Prostate gland (tissue), 2 donors: ENCODE data around the gene MAPKAPK3. TPM values are rescaled to one million over a fixed set of nuclear protein-coding genes. Genes with fewer than 3 reads are reported as not detected.

Experiments
- DNase-seq: peaks from one replicate; pipeline ENCODE4 v3.0.0-alpha.2; 2019; ENCODE audit warnings: low spot score
- H3K27ac ChIP-seq, 2 donors: fragments of 200-600 bp; sonication (generic); 2 replicates each; pipeline ENCODE4 v1.5.1; 2017 to 2019
- H3K27me3 ChIP-seq: fragments of 200-600 bp; sonication (generic); replicated peaks from 2 replicates; pipeline ENCODE4 v1.5.1; 2019; ENCODE audit not compliant: insufficient read depth
- H3K36me3 ChIP-seq, 2 donors: fragments of 200-600 bp; sonication (generic); 1 replicate in 1 of 2; 2 replicates in 1 of 2; pipeline versions ENCODE4 v1.5.1 to v1.8.1; 2017 to 2019
- H3K4me1 ChIP-seq: fragments of 200-600 bp; sonication (generic); replicated peaks from 2 replicates; pipeline ENCODE4 v1.5.1; 2019
- H3K4me3 ChIP-seq, 2 donors: fragments of 200-600 bp; sonication (generic); 2 replicates each; pipeline ENCODE4 v1.5.1; 2017 to 2019
- H3K9me3 ChIP-seq: fragments of 200-600 bp; sonication (generic); 2 replicates; pipeline ENCODE4 v1.5.1; 2017
- POLR2A ChIP-seq: fragments of 450-650 bp; IDR thresholded peaks from one replicate; pipeline ENCODE4 v1.6.1; 2016; ENCODE audit warnings: antibody characterized with exemption, mild to moderate bottlenecking
- POLR2AphosphoS5 ChIP-seq: sonication (generic); formaldehyde crosslinking; IDR thresholded peaks from one replicate; pipeline ENCODE4 v1.6.1; 2017; ENCODE audit warnings: antibody characterized with exemption
- WGBS: methylation state at CpG from one replicate; pipeline ENCODE4 v1.1.5; 2018; 5-methylcytosine and 5-hydroxymethylcytosine counted together
- intact Hi-C: fragments of 100-400 bp; cut with DNase I; formaldehyde crosslinking; loops from one replicate; pipeline ENCODE4 v1.14.2; 2022
- total RNA-seq, 2 donors: library from RNA; depleted of rRNA; stranded (reverse); fragments of >200 nt; gene quantifications; one replicate each; pipeline ENCODE4 v1.1.0, GENCODE V29; 2016
- TF ChIP-seq, protein P1 (sequence below), 4 experiments: fragments of 200-600 bp in 2 of 4; fragments of 450-650 bp in 2 of 4; sonication (generic) in 2 of 4; IDR thresholded peaks; 1 replicate in 3 of 4; 2 replicates in 1 of 4; pipeline ENCODE4 v1.5.1; 2016 to 2019; ENCODE audit warnings: antibody characterized with exemption in 4 of 4, mild to moderate bottlenecking in 2 of 4, moderate library complexity in 2 of 4

The MAPKAPK3 gene
- total RNA-seq, 2 donors from 2014 or later, result 33.2 to 52.3 TPM

DNA sequence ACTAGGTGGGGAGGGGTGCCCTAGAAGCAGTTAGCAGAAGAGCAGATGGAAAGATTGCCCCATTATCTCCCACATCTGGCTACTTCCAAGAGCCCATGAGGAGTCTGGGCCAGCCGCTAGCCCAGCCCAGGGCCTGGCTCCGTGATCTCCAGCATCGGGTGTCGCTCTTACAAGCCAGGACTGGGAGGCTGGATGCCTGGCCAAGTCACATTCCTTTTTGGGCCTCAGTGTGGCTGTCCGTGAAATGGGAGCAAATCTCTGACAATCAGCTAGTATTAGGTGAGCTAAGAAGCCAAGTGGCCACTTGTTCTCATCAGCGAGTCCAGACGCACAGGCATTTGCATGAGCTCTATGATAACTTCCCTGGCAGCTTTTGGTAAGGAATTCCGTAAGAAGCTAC lies 34.5 kb downstream of the MAPKAPK3 start:
- H3K4me1 ChIP-seq, result no peaks in the 10 kb centered on the region
- H3K4me3 ChIP-seq, result no peak overlapping the region
- H3K27me3 ChIP-seq, result no peaks in the 10 kb centered on the region
- TF ChIP-seq POLR2AphosphoS5 (no peak), POLR2A (no peak)
- TF ChIP-seq, protein P1, sequence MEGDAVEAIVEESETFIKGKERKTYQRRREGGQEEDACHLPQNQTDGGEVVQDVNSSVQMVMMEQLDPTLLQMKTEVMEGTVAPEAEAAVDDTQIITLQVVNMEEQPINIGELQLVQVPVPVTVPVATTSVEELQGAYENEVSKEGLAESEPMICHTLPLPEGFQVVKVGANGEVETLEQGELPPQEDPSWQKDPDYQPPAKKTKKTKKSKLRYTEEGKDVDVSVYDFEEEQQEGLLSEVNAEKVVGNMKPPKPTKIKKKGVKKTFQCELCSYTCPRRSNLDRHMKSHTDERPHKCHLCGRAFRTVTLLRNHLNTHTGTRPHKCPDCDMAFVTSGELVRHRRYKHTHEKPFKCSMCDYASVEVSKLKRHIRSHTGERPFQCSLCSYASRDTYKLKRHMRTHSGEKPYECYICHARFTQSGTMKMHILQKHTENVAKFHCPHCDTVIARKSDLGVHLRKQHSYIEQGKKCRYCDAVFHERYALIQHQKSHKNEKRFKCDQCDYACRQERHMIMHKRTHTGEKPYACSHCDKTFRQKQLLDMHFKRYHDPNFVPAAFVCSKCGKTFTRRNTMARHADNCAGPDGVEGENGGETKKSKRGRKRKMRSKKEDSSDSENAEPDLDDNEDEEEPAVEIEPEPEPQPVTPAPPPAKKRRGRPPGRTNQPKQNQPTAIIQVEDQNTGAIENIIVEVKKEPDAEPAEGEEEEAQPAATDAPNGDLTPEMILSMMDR (IDR thresholded peaks at IDR 0.05), result no peak
- 80% methylated on average over 8 of the region's 8 CpGs for WGBS
- peaks cover 0 to 3% of the 10 kb centered on the region in 2 donors for H3K36me3 ChIP-seq
- DNase-seq, result no peak
- no peak overlapping the region for H3K27ac ChIP-seq
- no peaks in the 10 kb centered on the region for H3K9me3 ChIP-seq
- intact Hi-C loops, result no loop called here

DNA sequence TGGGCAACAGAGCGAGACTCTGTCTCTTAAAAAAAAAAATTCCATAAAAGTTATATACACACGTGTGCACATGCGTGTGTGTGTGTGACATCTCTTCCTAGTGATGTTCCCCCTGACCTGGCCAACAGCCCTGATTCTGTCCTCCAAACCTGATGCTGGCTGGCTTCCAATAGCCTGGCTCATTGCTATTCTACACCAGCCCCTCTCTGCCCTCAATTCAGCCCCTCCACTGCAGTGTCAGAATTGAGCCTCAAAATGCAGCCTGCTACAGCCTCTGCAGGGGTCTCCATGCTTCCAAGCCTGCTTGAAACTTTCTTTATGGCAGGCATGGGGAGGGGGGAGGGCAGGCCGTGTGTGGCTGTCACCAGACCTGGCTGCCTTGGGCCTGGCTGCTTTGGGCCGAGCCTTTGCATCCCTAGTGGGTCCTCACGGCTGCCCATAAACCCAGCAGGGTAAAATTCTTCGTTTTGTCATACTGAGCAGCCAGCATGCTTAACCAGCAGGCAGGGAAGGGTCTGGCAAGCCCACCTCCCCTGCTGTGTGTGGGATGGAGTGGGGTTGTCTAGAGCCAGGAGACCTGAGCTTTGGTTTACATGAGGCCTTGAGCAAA lies 35.1 kb downstream of the MAPKAPK3 start:
- Histone ChIP-seq H3K9me3 (no peaks in the 10 kb centered on the region), H3K4me3 (no peak overlapping the region), H3K27ac (no peak overlapping the region), H3K36me3 (peaks cover 0 to 3% of the 10 kb centered on the region in 2 donors), H3K4me1 (no peaks in the 10 kb centered on the region), H3K27me3 (no peaks in the 10 kb centered on the region)
- TF ChIP-seq, protein P1 (IDR thresholded peaks at IDR 0.05), result no peak
- TF ChIP-seq POLR2AphosphoS5, result no peak
- TF ChIP-seq POLR2A, result no peak
- intact Hi-C loops, result no loop called here
- 67% methylated on average over 7 of the region's 7 CpGs for WGBS
- DNase-seq, result no peak

DNA sequence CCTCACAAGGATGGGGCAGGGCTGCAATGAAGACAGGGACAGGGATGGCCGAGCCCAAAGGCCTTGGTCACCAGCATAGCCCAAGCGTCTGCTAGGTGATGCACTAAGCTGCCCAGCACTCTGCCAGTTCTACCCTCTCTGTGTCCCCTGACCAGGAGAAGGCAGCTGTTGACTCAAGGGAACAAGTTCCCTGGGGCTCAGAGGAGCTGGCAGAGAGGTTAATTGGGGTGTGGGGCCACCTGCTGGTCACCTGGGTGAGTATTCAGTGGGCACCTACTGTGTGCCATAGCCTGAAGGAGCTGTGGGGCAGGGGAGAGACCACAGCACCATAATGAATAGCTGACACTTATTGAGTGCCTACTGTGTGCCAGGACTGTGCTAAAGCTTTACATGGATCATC lies 35.8 kb downstream of the MAPKAPK3 start:
- no peaks in the 10 kb centered on the region for H3K4me1 ChIP-seq
- peaks cover 0 to 2% of the 10 kb centered on the region in 2 donors for H3K36me3 ChIP-seq
- H3K27ac ChIP-seq, result no peak overlapping the region
- no peaks in the 10 kb centered on the region for H3K27me3 ChIP-seq
- no peak overlapping the region for H3K4me3 ChIP-seq
- intact Hi-C loops, result no loop called here
- TF ChIP-seq, protein P1 (IDR thresholded peaks at IDR 0.05), result peak; percentile 9 to 63 (median 48)
- no peak for TF ChIP-seq POLR2AphosphoS5
- no peak for DNase-seq
- no peaks in the 10 kb centered on the region for H3K9me3 ChIP-seq
- WGBS, result 79% methylated on average over 2 of the region's 2 CpGs

DNA sequence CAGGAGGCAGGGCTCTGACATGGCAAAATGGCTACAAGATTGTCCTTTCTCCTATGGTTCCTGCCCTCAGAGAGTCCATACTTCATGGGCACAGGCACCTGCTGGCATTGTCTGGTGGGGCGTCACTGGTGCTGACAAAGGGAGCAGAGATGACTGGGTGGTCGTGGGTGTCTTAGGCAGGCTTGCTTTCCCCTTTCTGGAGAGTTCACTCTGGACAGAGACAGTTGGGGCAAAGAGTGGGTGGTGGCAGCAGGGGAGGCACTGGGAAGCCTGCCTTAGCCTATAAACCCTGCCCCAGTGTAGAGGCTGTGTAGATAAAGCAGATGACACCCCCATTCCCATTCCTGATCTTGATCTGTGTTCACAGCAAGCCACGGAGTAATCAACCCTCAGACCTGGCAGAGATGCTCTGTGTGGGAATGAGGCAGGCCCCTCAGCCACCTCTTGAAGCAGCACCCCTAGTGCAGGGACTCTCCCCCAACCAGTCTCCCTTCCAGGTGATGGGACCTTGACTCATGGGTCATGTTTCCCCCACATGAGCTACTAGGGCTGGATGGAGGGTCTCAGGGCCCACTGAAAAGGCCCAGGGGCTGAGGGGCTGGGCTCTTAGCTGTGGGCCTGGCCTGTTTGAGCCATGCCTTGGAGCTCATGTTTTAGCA lies 37.1 kb downstream of the MAPKAPK3 start:
- TF ChIP-seq POLR2AphosphoS5 (no peak), POLR2A (no peak)
- TF ChIP-seq, protein P1 (IDR thresholded peaks at IDR 0.05), result no peak
- Histone ChIP-seq H3K36me3 (no peaks in the 10 kb centered on the region), H3K4me1 (no peaks in the 10 kb centered on the region), H3K9me3 (no peaks in the 10 kb centered on the region), H3K27ac (no peak overlapping the region), H3K27me3 (no peaks in the 10 kb centered on the region), H3K4me3 (no peak overlapping the region)
- 59% methylated on average over 3 of the region's 3 CpGs for WGBS
- DNase-seq, result no peak
- intact Hi-C loops, result no loop called here
